GM23248 (cell line): Measurements from ENCODE around the gene SATB1. TPM values are rescaled to one million over a fixed set of nuclear protein-coding genes. Genes with fewer than 3 reads are reported as not detected.

ENCODE experiments used
- DNase-seq: peaks from one replicate; pipeline ENCODE4 v3.0.0-alpha.2; 2015
- H2AFZ ChIP-seq: fragments of 200-600 bp; sonication (generic); 2 replicates; pipeline ENCODE4 v1.6.1; 2016; ENCODE audit warnings: antibody characterized with exemption
- H3F3A ChIP-seq: fragments of 200-600 bp; sonication (generic); 2 replicates; pipeline ENCODE4 v1.6.1; 2016; ENCODE audit warnings: mild to moderate bottlenecking, antibody characterized with exemption, mixed run types; ENCODE audit not compliant: insufficient read depth
- H3K27ac ChIP-seq: fragments of 200-600 bp; sonication (generic); 2 replicates; pipeline ENCODE4 v1.5.1; 2016; ENCODE audit warnings: mild to moderate bottlenecking
- H3K27me3 ChIP-seq: fragments of 200-600 bp; sonication (generic); replicated peaks from 2 replicates; pipeline ENCODE4 v1.6.1; 2016; ENCODE audit warnings: mild to moderate bottlenecking; ENCODE audit not compliant: insufficient read depth
- H3K36me3 ChIP-seq: fragments of 200-600 bp; sonication (generic); 2 replicates; pipeline ENCODE4 v1.6.1; 2016; ENCODE audit warnings: low read depth, mild to moderate bottlenecking
- H3K4me1 ChIP-seq: fragments of 200-600 bp; sonication (generic); 2 replicates; pipeline ENCODE4 v1.6.1; 2016; ENCODE audit warnings: mild to moderate bottlenecking; ENCODE audit not compliant: insufficient read depth
- H3K4me2 ChIP-seq: fragments of 200-600 bp; sonication (generic); one replicate; pipeline ENCODE4 v1.6.1; 2016; ENCODE audit warnings: mild to moderate bottlenecking; ENCODE audit not compliant: unreplicated experiment
- H3K4me3 ChIP-seq: fragments of 200-600 bp; sonication (generic); 2 replicates; pipeline ENCODE4 v1.5.1; 2016; ENCODE audit warnings: mild to moderate bottlenecking
- H3K79me2 ChIP-seq: fragments of 200-600 bp; sonication (generic); 2 replicates; pipeline ENCODE4 v1.6.1; 2016; ENCODE audit warnings: mild to moderate bottlenecking; ENCODE audit not compliant: insufficient read depth
- H3K9ac ChIP-seq: fragments of 200-600 bp; sonication (generic); 2 replicates; pipeline ENCODE4 v1.6.1; 2016; ENCODE audit warnings: mild to moderate bottlenecking
- H3K9me2 ChIP-seq: fragments of 200-600 bp; sonication (generic); 2 replicates; pipeline ENCODE4 v1.6.1; 2016; ENCODE audit warnings: mixed run types, mild to moderate bottlenecking, moderate library complexity; ENCODE audit not compliant: insufficient read depth
- H3K9me3 ChIP-seq: fragments of 200-600 bp; sonication (generic); one replicate; pipeline ENCODE4 v1.6.1; 2017; ENCODE audit warnings: low read depth
- H4K20me1 ChIP-seq: fragments of 200-600 bp; sonication (generic); 2 replicates; pipeline ENCODE4 v1.6.0; 2016; ENCODE audit not compliant: insufficient read depth
- EZH2 ChIP-seq: fragments of 200-600 bp; sonication (generic); IDR thresholded peaks from 2 replicates; pipeline ENCODE4 v1.6.1; 2018; ENCODE audit warnings: antibody characterized with exemption, mild to moderate bottlenecking; ENCODE audit not compliant: insufficient read depth, poor library complexity, severe bottlenecking
- EZH2phosphoT487 ChIP-seq: fragments of 200-600 bp; sonication (generic); IDR thresholded peaks from 2 replicates; pipeline ENCODE4 v1.6.1; 2018; ENCODE audit warnings: antibody characterized with exemption, moderate library complexity, mild to moderate bottlenecking, low read depth; ENCODE audit not compliant: insufficient read depth
- WGBS, 2 experiments: methylation state at CpG; one replicate each; pipeline ENCODE4 v1.1.6; 2015 to 2017; ENCODE audit warnings: low lambda C conversion rate in 2 of 2, low coverage in 1 of 2; ENCODE audit errors: missing lambda C conversion rate in 2 of 2; 5-methylcytosine and 5-hydroxymethylcytosine counted together
- in situ Hi-C: fragments of 300-500 bp; cut with MboI; formaldehyde crosslinking; loops from 2 replicates; pipeline ENCODE4 v1.15.0; 2020
- polyA plus RNA-seq: library from polyadenylated mRNA; unstranded; fragments of >200 nt; fragmentation: Nextera tagmentation; extraction: Ambion mirVana; gene quantifications from 2 replicates; pipeline ENCODE4 v1.2.1, GENCODE V29; 2016
- total RNA-seq: library from RNA; depleted of rRNA; stranded (reverse); fragments of >200 nt; shearing (Covaris generic); gene quantifications from 2 replicates; pipeline ENCODE4 v1.2.3, GENCODE V29; 2014

The SATB1 gene
- total and polyA plus RNA-seq, 2 experiments from 2014 or later = 5.7 to 12.0 TPM

- H2AFZ ChIP-seq = no peak overlapping the region
- 44 to 48% methylated on average over 2 of the region's 2 CpGs for WGBS, 2 experiments
Observed at GRCh38 chr3:18378218-18378617, 46.9 kb downstream of the SATB1 start.

DNA sequence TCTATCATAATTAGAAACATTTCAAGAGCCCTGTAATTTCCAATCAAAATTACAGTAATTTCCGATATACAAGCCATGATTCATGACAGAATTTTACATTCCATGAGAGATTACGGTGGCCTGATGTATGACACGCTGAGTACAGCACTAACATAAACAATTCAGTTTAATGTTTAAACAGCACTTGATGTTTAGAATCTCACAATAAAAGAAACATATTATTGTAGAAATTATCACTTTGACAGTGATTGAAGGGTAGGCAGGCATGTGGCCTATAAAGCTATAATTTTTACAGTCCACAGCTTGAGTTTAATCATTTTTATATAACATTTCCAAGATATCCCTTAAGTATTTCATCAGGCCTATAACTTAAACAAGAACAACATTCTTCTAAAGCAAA is 48.5 kb downstream of the SATB1 start:
- Histone ChIP-seq H3K9me2 (no peaks in the 10 kb centered on the region), H3K9me3 (no peaks in the 10 kb centered on the region), H3K4me3 (no peak overlapping the region), H3K4me1 (no peaks in the 10 kb centered on the region), H3K27me3 (no peaks in the 10 kb centered on the region), H3K4me2 (no peak overlapping the region), H3K27ac (no peak overlapping the region), H3K79me2 (no peaks in the 10 kb centered on the region), H3K36me3 (peaks cover 6% of the 10 kb centered on the region; the same call in 1 of the 2 replicates), H4K20me1 (no peaks in the 10 kb centered on the region), H2AFZ (no peak overlapping the region), H3K9ac (no peak overlapping the region), H3F3A (no peaks in the 10 kb centered on the region)
- no peak for DNase-seq
- in situ Hi-C loops = no loop called here
- 83 to 91% methylated on average over 3 of the region's 3 CpGs for WGBS, 2 experiments
- TF ChIP-seq EZH2phosphoT487 (no peak), EZH2 (no peak)

More at GRCh38 chr3:18378218-18378617, 46.9 kb downstream of the SATB1 start:
- Histone ChIP-seq H3K36me3 (peaks cover 6% of the 10 kb centered on the region; the same call in 1 of the 2 replicates), H3F3A (no peaks in the 10 kb centered on the region), H3K27me3 (no peaks in the 10 kb centered on the region), H3K9me3 (no peaks in the 10 kb centered on the region), H3K9ac (no peak overlapping the region), H3K4me3 (no peak overlapping the region), H3K4me1 (no peaks in the 10 kb centered on the region), H3K9me2 (no peaks in the 10 kb centered on the region), H3K27ac (no peak overlapping the region), H3K79me2 (no peaks in the 10 kb centered on the region), H4K20me1 (no peaks in the 10 kb centered on the region), H3K4me2 (no peak overlapping the region)
- DNase-seq = no peak
- in situ Hi-C loops = no loop called here
- no peak for TF ChIP-seq EZH2
- TF ChIP-seq EZH2phosphoT487 = no peak

- DNase-seq = no peak
- WGBS, 2 experiments = 81 to 86% methylated on average over 4 of the region's 4 CpGs
- Histone ChIP-seq H3K9ac (no peak overlapping the region), H3K4me2 (no peak overlapping the region), H3K36me3 (peaks cover 6% of the 10 kb centered on the region; the same call in 1 of the 2 replicates), H3F3A (no peaks in the 10 kb centered on the region), H3K4me3 (no peak overlapping the region), H3K27me3 (no peaks in the 10 kb centered on the region), H2AFZ (no peak overlapping the region), H3K9me2 (no peaks in the 10 kb centered on the region), H4K20me1 (no peaks in the 10 kb centered on the region), H3K27ac (no peak overlapping the region), H3K4me1 (no peaks in the 10 kb centered on the region), H3K9me3 (no peaks in the 10 kb centered on the region), H3K79me2 (no peaks in the 10 kb centered on the region)
- in situ Hi-C loops = no loop called here
- no peak for TF ChIP-seq EZH2
- TF ChIP-seq EZH2phosphoT487 = no peak
Observed at GRCh38 chr3:18372786-18373405, 52.2 kb downstream of the SATB1 start.

GRCh38 chr3:18370672-18371071 is 54.5 kb downstream of the SATB1 start:
- H3K4me1 ChIP-seq = no peaks in the 10 kb centered on the region
- no peak overlapping the region for H3K4me2 ChIP-seq
- H3K27me3 ChIP-seq = no peaks in the 10 kb centered on the region
- TF ChIP-seq EZH2 (no peak), EZH2phosphoT487 (no peak)
- H3K79me2 ChIP-seq = no peaks in the 10 kb centered on the region
- H3K9me2 ChIP-seq = no peaks in the 10 kb centered on the region
- H2AFZ ChIP-seq = no peak overlapping the region
- no peaks in the 10 kb centered on the region for H3K36me3 ChIP-seq
- no peaks in the 10 kb centered on the region for H4K20me1 ChIP-seq
- no peak overlapping the region for H3K9ac ChIP-seq
- 88 to 91% methylated on average over 7 of the region's 7 CpGs for WGBS, 2 experiments
- H3K4me3 ChIP-seq = no peak overlapping the region
- H3K9me3 ChIP-seq = no peaks in the 10 kb centered on the region
- no peaks in the 10 kb centered on the region for H3F3A ChIP-seq
- DNase-seq = no peak
- in situ Hi-C loops = no loop called here
- H3K27ac ChIP-seq = no peak overlapping the region
